Activated T-cell treated with anti-CD3 and anti-CD28 coated beads, Interleukin-2, amount 50 U/mL, for 1 hour (primary cell): ENCODE measurements around the gene MDM2.
"Not testable (repeated sequence)": the region's sequence is repeated elsewhere in the genome, so short reads cannot be mapped to it uniquely, and the experiment has no call there.

Experiments used
- DNase-seq: peaks from one replicate; pipeline ENCODE4 v3.0.0-alpha.2; 2020

MDM2 gene

DNA sequence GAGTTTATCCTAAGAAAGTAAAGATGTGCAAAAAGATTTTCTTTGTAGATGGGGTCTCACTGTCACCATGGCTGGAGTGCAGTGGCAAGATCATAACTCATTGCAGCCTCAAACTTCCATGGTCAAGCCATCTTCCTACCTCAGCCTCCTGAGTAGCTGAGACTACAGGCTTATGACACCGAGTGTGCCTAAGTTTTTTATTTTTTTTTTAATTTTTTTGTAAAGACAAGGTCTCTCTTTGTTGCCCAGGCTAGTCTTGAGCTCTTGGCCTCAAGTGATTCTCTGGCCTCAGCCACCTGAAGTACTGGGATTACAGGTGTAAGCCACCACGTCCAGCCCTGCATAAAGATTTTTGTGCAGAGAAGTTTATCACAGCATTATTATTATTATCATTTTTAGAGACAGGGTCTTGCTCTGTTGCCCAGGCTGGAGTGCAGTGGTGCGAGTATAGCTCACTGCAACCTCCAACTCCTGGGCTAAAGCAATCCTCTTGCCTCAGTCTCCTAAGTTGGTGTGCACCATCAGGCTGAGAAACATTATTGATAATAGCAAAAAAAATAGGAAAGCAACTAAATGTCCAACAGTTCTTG lies 19.3 kb upstream of the MDM2 start:
- DNase-seq = no peak

DNA sequence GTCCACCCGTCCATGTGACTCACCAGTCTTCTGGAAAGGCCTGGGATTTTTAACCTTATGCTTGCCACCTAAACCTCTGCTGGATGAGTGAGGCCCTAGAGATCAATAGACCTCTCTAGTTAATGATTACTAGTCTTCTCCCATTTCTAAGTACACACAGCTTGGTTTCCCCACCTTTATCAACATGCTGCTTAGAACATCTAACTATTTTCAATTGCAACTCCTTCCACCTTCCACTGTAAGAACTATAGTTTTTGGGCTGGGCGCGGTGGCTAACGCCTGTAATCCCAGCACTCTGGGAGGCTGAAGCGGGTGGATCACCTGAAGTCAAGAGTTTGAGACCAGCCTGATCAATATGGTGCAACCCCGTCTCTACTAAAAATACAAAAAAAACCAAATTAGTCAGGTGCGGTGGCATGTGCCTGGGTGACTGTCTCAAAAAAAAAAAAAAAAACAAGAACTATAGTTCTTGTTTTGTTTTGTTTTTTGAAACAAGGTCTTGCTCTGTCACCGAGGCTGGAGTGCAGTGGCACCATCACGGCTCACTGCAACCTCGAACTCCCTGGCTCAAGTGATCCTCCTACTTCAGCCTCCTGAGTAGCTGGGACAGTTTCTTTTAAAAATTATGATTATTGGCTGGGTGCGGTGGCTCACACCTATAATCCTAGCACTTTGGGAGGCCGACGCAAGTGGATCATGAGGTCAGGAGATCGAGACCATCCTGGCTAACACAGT lies 18.7 kb upstream of the MDM2 start:
- DNase-seq = no peak

DNA sequence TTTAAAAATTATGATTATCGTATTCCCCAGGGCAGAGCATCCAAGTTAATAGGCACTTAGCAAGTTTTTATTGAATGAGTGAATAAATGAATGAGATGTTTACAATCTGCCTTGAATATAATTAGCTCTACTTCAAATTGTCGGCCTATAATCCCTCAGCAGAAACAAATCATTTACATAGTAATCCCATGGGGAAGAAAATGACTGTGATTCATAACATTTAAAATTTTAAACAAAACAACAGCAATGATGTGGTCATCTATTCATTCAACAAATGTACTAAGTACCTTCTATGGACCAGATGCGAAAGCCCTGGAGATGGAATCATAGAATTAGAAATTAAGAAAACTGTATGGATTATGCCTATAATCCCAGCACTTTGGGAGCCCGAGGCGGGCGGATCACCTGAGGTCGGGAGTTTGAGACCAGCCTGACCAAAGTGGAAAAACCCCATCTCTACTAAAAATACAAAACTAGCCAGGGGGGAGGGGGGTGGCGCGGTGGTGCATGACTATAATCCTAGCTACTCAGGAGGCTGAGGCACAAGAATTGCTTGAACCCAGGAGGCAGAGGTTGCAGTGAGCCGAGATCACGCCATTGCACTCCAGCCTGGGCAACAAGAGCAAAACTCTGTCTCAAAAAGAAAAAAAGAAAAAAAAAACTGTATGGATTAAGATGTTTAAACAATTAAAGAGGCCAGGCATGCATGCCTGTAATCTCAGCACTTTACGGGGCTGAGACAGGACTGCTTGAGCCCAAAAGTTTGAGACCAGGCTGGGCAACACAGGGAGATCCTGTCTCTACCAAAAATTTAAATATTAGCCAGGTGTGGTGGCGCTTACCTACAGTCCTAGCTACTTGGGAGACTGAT lies 17.7 kb upstream of the MDM2 start:
- DNase-seq = no peak

DNA sequence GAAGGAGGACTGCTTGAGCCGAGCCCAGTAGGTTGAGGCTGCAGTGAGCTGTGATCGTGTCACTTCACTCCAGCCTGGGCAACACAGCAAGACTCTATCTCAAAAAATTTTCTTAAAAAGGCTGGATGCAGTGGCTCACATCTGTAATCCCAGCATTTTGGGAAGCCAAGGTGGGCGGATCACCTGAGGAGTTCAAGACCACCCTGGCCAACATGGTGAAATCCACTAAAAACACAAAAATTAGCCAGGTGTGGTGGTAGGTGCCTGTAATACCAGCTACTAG lies 17.1 kb upstream of the MDM2 start:
- no peak for DNase-seq

DNA sequence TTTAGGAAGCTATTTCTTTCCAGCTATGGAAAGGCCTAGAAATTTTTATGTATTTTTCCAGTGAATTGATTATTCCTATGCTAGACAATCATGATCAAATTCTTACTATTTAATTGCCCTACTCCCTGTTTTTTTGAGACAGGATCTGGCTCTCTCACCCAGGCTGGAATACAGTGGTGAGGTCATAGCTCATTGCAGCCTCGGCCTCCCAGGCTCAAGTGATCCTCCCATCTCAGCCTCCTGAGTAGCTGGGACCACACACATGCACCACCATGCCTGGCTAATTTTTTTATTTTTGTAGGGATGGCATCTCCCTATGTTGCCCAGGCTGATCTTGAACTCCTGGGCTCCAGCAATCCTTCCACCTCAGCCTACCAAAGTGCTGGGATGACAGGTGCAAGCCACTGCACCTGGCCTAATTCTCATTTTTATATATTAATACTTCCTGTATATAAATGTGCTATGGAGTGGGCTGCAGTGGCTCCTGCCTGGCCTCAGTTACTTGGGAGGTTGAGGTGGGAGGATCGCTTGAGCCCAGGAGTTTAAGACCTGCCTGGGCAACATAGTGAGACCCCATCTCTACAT lies 16.0 kb upstream of the MDM2 start:
- no peak for DNase-seq

DNA sequence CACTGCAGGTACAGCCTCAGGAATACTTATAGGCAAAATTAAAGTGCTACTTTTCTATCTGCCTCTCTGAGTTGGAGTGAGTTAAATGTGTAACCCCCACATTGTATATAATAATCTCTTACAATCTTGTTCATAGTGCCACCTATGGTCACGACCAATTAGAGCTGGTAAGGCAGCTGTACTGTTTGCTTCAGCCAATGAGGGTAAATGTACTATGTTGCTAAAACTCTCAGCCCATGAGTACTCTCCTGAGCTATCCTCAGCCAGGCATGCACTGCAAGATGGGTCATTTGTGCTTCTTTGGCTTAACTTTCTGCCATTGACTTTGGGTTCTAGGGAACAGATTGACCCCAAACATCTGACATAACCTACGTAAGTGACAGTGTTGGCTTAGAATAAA lies 15.0 kb upstream of the MDM2 start:
- DNase-seq = no peak

DNA sequence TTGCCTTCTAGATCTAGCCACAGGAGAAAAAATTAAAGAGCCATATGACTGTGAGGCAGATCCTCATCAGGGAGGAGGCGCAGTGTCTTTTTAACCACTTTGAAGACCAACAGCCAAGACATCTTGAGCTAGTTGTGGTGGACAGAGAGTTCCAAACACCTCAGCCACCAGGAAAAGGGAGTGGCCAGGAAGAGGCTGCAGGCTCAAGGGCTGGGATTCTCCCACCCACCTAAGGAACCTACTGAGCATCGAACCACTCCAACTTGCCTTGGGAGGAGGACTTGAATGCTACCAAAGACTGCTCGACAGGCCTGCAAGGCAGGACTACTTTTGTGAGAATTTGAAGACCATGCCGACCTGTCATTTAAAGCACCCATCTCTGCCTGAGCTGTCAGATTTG lies 14.5 kb upstream of the MDM2 start:
- DNase-seq = no peak

DNA sequence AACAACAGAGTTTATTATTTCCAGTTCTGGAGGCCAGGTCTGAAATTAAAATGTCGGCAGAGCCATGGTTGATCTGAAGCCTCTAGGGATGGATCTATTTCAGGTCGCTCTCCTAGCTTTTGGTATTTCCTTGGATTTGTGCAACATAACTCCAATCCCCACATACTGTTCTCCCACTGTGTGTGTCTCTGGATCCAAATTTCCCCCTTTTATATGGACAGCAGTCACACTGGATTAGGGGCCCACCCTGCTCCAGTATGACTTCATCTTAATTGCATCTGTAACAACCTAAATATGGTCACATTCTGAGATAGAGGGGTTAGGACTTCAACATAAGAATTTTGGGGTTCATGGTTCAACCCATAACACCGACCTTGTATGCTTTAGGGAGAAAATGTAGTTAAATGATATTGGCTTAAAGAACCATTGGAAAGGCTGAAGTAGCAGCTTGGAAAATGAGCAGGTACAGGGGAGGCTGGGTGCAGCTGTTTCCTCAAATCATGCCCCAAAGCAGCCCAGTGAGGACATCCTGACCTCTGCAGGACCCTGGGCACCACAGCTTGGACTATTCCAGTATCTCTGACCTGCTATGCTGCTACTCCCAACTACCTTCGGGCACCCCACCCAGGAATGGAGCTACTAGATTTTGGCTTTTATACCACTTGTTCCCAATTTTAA lies 13.9 kb upstream of the MDM2 start:
- DNase-seq = no peak

DNA sequence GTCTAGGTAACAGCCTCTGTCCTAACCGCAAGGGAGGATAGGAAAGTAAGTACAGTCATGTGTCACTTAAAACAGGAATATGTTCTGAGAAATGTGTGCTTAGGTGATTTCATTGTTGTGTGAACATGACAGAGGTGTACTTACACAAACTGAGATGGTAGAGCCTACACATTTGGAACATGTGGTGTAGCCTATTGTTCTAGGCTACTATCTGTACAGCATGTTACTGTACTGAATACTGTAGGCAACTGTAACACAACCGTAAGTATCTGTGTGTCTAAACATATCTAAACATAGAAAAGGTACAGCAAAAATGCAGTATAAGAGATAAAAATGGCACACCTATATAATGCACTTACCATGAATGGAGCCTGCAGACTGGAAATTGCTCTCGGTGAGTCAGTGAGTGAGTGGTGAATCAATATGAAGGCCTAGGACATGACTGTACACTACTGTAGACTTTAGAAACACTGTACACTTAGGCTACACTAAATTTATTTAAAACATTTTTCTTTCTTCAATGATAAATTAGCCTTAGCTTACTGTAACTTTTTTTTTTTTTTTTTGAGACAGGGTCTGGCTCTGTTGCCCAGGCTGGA lies 13.2 kb upstream of the MDM2 start:
- DNase-seq = no peak

DNA sequence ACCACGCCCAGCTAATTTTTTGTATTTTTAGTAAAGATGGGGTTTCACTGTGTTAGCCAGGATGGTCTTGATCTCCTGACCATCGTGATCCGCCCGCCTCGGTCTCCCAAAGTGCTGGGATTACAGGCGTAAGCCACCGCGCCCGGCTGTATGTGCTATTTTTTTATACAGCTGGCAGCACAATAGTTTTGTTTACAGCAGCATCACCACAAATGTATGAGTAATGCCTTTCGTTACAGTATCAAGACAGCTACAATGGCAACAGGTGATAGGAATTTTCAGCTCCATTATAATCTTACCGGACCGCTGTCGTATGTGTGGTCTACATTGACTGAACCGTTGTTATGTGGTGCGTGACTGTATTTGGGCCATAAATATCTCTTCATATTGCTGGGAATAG lies 11.6 kb upstream of the MDM2 start:
- DNase-seq = no peak

DNA sequence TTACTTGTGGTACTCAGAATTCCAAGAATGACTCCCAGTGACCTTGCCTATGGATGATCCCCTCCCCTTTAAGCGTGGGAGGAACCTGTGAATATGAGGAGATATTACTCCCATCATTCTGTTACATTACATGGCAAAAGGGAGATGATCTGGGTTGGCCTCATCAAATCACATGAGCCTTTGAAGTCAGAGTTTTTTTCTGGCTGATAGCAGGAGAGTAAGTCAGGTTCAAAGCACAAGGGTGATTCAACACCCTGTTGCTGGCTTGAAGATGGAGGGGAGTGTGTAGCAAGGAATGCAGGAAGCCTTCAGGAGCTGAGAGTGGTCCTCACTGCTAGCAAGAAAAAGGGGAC lies 9.1 kb upstream of the MDM2 start:
- DNase-seq = no peak

DNA sequence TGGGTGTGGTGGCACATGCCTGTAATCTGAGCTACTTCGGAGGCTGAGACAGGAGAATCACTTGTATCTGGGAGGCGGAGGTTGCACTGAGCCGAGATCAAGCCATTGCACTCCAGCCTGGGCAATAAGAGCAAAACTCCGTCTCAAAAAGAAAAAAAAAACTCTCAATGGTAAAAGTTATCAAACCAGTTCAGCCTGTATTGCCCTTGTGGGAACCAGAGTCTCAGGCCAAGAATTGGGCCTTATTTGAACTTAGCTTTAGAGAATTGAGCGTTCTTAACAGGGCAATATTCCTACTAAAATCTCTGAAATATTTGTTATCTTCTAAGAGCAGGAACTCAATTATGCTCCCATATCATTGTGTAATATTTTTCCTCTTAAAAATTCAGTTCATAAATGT lies 7.7 kb upstream of the MDM2 start:
- no peak for DNase-seq

DNA sequence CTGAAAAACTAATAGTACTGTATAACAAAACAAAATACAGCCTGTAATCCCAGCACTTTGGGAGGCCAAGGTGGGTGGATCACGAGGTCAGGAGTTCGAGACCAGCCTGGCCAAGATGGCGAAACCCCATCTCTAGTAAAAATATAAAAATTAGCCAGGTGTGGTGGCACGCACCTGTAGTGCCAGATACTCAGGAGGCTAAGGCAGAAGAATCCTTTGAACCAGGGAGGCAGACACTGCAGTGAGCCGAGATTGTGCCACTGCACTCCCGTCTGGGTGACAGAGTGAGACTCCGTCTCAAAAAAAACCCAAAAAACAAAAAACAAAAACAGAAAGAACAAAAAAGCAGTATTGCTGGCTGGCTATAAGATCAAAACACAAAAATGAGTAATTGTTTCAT lies 6.9 kb upstream of the MDM2 start:
- not testable (repeated sequence) for DNase-seq

DNA sequence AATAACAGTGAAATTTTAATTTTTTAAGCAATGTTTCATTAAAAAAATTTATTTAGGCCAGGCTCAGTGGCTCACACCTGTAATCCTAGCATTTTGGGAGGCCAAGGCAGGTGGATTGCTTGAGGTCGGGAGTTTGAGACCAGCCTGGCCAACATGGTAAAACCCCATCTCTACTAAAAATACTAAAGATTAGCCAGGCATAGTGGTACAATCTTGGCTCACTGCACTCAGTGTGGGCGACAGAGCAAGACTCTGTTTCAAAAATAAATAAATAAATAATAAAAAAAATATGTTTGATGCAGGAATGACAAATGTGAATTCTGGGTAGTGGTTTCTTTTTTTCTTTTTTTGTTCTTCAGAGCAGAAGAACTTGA lies 5.6 kb upstream of the MDM2 start:
- not testable (repeated sequence) for DNase-seq

DNA sequence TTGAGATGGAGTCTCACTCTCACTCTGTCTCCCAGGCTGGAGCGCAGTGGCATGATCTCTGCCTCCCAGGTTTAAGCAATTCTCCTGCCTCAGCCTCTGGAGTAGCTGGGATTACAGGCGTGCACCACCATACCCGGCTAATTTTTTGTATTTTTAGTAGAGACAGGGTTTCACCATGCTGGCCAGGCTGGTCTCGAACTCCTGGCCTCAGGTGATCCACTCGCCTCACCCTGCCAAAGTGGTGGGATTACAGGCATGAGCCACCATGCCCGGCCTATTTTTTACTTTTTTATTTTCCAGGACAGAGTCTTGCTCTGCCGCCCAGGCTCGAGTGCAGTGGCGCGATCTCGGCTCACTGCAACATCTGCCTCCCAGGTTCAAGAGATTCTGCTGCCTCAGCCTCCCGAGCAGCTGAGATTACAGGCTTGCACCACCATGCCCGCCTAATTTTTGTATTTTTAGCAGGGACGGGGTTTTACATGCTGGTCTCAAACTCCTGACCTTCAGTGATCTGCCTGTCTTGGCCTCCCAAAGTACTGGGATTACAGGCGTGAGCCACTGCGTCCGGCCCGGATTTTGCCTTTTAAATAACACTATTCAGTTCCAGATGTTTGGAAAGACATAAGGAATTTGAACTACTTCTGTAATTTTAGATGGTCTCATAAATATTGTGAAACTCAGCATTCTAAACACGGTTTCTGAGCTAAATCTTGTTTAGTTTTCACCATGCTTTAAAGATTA lies 4.9 kb upstream of the MDM2 start:
- DNase-seq = not testable (repeated sequence)

DNA sequence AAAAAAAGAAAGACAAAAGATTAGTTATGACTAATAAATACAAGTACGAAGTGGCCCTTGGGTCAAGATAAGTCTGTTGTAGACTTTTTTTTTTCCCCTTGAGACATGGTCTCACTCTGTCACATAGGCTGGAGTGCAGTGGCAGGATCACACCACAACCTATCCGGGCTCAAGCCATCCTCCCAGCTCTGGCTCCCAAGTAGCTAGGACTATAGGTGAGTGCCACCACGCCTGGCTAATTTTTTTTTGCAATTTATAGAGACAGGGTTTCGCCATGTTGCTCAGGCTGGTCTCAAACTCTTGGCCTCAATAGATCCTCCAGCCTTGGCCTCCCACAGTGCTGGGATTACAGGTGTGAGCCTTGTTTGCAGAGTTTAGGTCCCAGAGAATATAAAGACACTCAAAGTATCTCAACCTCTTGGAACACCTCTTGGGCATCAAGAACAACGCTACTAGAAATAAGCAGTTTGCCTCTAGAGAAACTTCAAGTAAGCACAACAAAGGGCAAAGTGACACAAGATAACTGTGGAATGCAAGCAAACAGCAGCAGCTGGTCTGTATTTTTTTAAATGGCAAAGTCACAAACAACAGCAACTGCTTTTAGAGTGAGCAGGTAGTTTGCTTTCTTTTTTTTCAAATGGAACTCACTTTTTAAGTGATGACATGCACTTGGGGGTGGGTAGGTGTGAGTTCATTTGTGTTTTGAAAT lies 3.9 kb upstream of the MDM2 start:
- no peak for DNase-seq

DNA sequence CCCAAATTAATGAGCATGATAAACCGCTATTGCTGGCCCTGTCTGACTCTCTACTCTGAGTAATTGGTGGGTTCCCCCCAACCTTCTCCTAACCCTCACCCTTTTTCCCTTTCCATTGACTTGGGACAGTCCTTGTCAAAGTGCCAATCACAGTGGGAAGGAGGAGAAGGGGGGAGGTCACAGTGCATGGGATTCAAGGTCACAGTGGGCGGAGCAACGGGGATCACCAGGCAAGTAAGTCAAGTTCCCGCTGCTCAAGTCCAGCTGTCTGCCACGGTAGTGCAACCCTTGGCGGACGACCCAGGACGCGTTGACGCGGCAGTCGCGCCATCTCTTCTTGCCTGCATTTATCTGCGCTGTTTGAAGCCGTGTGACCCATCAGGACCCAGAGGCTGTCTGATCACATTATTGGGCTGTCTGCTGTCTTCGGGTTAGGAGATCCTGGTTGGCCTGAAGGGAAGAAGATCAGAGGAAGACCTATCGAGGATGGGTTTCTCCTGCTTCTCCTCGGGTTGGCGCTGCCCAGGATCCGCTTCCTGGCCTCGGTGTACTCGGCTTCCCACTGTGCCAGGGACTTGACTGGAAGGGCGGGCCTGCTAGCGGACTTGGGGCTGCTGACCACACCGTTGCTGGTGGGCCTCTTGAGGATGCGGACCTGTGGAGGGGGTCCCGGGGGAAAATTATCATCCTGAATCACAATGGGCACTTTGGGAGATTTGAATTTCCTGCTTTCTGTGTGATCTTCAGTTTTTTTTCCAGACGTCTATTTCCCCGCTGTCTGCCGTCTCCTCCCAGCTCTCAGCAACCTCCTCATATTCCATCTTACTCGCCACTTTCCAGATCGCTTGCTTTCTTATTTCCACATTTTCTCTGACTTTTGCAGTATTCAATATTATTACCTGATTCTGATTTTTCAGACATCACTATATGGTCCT lies 3.1 kb upstream of the MDM2 start:
- no peak for DNase-seq

DNA sequence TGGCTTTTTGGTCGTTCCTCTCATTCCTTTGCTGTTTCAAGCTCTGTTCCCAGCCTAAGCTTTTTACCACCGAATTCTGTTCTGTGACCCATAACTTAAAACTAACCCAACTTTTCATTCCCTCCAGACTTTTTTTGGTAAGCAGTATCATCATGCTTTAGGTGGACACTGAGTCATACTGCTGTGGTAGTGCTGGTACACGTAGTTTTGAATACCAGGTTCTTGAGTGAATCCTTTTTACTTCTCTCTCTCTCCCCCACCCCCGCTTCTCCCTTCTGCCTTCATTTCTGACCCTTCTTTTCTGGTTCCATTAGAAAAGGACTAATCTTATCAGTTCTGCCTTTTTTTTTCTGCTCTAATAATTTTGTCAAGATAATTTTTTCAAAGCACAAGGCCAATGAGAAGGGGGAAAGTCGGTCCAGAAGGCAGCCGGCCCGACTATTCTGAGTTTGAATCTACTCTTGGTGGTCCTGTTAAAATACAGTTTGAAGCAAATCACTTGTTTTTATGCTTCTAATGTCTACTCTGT lies 2.3 kb upstream of the MDM2 start:
- no peak for DNase-seq

DNA sequence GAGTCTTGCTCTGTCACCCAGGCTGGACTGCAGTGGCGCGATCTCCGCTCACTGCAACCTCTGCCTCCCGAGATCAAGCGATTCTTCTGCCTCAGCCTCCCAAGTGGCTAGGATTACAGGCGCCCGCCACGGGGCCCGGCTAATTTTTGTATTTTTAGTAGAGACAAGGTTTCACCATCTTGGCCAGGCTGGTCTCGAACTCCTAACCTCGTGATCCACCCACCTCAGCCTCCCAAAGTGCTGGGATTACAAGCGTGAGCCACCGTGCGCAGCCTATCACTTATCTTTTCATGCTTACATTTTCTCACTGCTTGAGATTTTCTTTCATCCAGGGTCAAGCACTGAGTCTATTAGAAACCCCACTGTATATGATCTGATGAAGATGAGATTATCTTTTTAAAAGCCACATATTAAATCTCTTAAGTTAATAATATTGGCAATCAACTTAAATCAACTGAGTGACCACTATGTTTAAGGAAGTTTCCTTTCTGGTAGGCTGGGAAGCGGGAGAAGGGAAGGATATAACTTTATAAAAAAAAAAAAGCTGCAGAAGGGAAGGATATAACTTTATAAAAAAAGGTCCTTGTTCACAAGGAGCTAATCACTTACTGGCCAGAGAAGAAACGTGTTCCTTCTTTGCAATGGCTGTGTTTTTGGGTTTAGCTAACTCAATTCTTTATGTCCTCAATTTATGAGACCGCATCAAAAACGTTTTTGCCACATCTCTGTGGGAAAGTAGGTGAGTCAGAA lies 1.3 kb upstream of the MDM2 start:
- no peak for DNase-seq

DNA sequence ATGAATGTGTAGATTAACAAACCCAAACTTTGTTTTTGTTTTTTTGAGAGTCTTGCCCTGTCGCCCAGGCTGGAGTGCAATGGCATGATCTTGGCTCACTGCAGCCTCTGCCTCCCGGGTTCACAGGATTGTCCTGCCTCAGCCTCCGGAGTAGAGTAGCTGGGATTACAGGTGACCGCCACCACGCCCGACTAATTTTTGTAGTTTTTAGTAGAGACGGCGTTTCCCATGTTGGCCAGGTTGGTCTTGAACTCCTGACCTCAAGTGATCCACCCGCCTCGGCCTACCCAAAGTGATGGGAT lies 752 bp upstream of the MDM2 start:
- DNase-seq = not testable (repeated sequence)
